K562 (cell line): ENCODE results near the gene USP11. TPM values are rescaled to one million over a fixed set of nuclear protein-coding genes. Genes with fewer than 3 reads are reported as not detected.

Experiments
- ATAC-seq: fragments of 200-7000 bp; cut with Tn5 transposase; 3 replicates; pipeline ENCODE4 v1.9.1; 2020; ENCODE audit warnings: moderate library complexity
- BruUV-seq: library from RNA; stranded (reverse); fragments of 400-500 nt; replicated peaks from 2 replicates; lab custom pipeline; 2021; lab: Mats Ljungman, UMichigan
- CTCF ChIA-PET: fragments of 300-600 bp; formaldehyde crosslinking; extraction: SDS; loops from one replicate; lab custom pipeline; 2021; ENCODE audit warnings: low intra/inter-chr PET ratio; lab: Yijun Ruan, JAX
- POLR2A ChIA-PET: fragments of 300-600, 350-650 bp; sonication (Branson Sonifier 250); formaldehyde crosslinking; extraction: SDS; loops from one replicate; lab custom pipeline; 2021; ENCODE audit warnings: antibody characterized with exemption, inconsistent platforms; lab: Yijun Ruan, JAX
- DNase-seq, 4 experiments: peaks; one replicate each; pipeline versions ENCODE4 v3.0.0 to v3.0.0-alpha.2; 2011 to 2018; ENCODE audit warnings: low spot score in 3 of 4, mixed read lengths in 3 of 4; ENCODE audit errors: extremely low read depth in 1 of 4
- FAIRE-seq: peaks from 2 replicates; lab custom pipeline; 2011; peaks lifted over from hg19 to GRCh38; lab: Jason Lieb, UNC
- H2AFZ ChIP-seq: 2 replicates; pipeline ENCODE4 v1.6.0; 2011; ENCODE audit warnings: low read depth, low read length, control low read depth, inconsistent platforms
- H3K27ac ChIP-seq: fragments of 200-600 bp; 3 replicates; pipeline ENCODE4 v1.8.0; 2011; ENCODE audit warnings: low read depth, mild to moderate bottlenecking, control low read depth, inconsistent platforms, low read length, moderate library complexity, mixed read lengths; ENCODE audit errors: extremely low read depth
- H3K27me3 ChIP-seq, 2 experiments: fragments of 300-600 bp in 1 of 2; 2 replicates in 1 of 2; 3 replicates in 1 of 2; pipeline versions ENCODE4 v1.6.0 to v1.8.0; 2011; ENCODE audit warnings: inconsistent platforms in 2 of 2, low read length in 2 of 2, mild to moderate bottlenecking in 1 of 2, mixed read lengths in 1 of 2, moderate library complexity in 1 of 2; ENCODE audit not compliant: control insufficient read depth in 2 of 2, insufficient read depth in 2 of 2
- H3K36me3 ChIP-seq: fragments of 300-600 bp; 3 replicates; pipeline ENCODE4 v1.8.0; 2011; ENCODE audit warnings: mild to moderate bottlenecking, low read length, inconsistent platforms; ENCODE audit not compliant: control insufficient read depth, insufficient read depth
- H3K4me1 ChIP-seq, 2 experiments: fragments of 200-600 bp in 1 of 2; replicated peaks in 1 of 2; 2 replicates in 1 of 2; 3 replicates in 1 of 2; pipeline versions ENCODE4 v1.5.1 to v1.8.0; 2011; ENCODE audit warnings: inconsistent platforms in 2 of 2, low read length in 2 of 2, mild to moderate bottlenecking in 1 of 2, mixed read lengths in 1 of 2, moderate library complexity in 1 of 2; ENCODE audit not compliant: control insufficient read depth in 2 of 2, insufficient read depth in 2 of 2
- H3K4me2 ChIP-seq: 2 replicates; pipeline ENCODE4 v1.6.1; 2011; ENCODE audit warnings: low read length, control low read depth, inconsistent platforms, mixed read lengths; ENCODE audit not compliant: insufficient read depth
- H3K4me3 ChIP-seq: fragments of 200-600 bp; sonication (generic), shearing (Covaris generic); 2 replicates; pipeline ENCODE4 v1.5.1; 2016; ENCODE audit warnings: control low read depth, inconsistent platforms
- H3K79me2 ChIP-seq: fragments of 200-600 bp; 3 replicates; pipeline ENCODE4 v1.8.0; 2011; ENCODE audit warnings: low read length, inconsistent platforms; ENCODE audit not compliant: control insufficient read depth, insufficient read depth
- H3K9ac ChIP-seq, 2 experiments: 2 replicates each; pipeline versions ENCODE4 v1.6.0 to v1.6.1; 2011; ENCODE audit warnings: low read depth in 2 of 2, low read length in 2 of 2, control low read depth in 1 of 2, inconsistent platforms in 1 of 2, mild to moderate bottlenecking in 1 of 2, mixed read lengths in 1 of 2; ENCODE audit not compliant: insufficient read depth in 1 of 2
- H3K9me1 ChIP-seq: one replicate; pipeline ENCODE4 v1.6.0; 2011; ENCODE audit warnings: inconsistent platforms, mild to moderate bottlenecking, low read length, moderate library complexity; ENCODE audit not compliant: control insufficient read depth, insufficient read depth
- H3K9me3 ChIP-seq: replicated peaks from 2 replicates; pipeline ENCODE4 v1.5.1; 2011; ENCODE audit warnings: low read depth, low read length, inconsistent platforms; ENCODE audit not compliant: control insufficient read depth, insufficient read depth
- H4K20me1 ChIP-seq: replicated peaks from 2 replicates; pipeline ENCODE4 v1.6.1; 2011; ENCODE audit warnings: low read length, inconsistent platforms, mixed read lengths; ENCODE audit not compliant: control insufficient read depth, insufficient read depth
- PCBP2 ChIP-seq: fragments of 200-400 bp; formaldehyde crosslinking; IDR thresholded peaks from 2 replicates; pipeline ENCODE4 v1.6.1; 2018; ENCODE audit warnings: low read length, low read depth, mild to moderate bottlenecking, moderate library complexity; ENCODE audit not compliant: poor library complexity, severe bottlenecking
- SOX6 ChIP-seq: fragments of 450-650 bp; IDR thresholded peaks from 2 replicates; pipeline ENCODE4 v1.6.1; 2014; ENCODE audit warnings: mild to moderate bottlenecking
- ZNF444 ChIP-seq: fragments of 250-450 bp; sonication (Bioruptor Pico); IDR thresholded peaks from 2 replicates; pipeline ENCODE4 v1.4.0; 2020; ENCODE audit warnings: mild to moderate bottlenecking, moderate library complexity
- WGBS: fragments of 100-300 bp; shearing (Covaris generic); methylation state at CpG from one replicate; pipeline ENCODE4 v1.1.6; 2016; ENCODE audit warnings: low coverage, mixed read lengths; ENCODE audit not compliant: insufficient coverage; ENCODE audit errors: missing lambda C conversion rate; 5-methylcytosine and 5-hydroxymethylcytosine counted together
- in situ Hi-C: fragments of 300-500 bp; cut with MboI; formaldehyde crosslinking; loops from 4 replicates; pipeline ENCODE4 v1.15.0; 2018; ENCODE audit warnings: inconsistent platforms, mixed read lengths
- intact Hi-C: fragments of 100-400 bp; cut with micrococcal nuclease; formaldehyde crosslinking; loops from 2 replicates; pipeline ENCODE4 v1.14.2; 2022
- polyA plus RNA-seq, 8 experiments: library from polyadenylated mRNA; depleted of rRNA in 4 of 8; stranded (reverse) in 5 of 8; unstranded in 3 of 8; fragments of >200 nt; fragmentation: Nextera tagmentation in 2 of 8; fragmentation: Illumina TruSeq in 1 of 8; extraction: Ambion mirVana in 2 of 8; extraction: Trizol in 1 of 8; gene quantifications; 2 replicates each; pipeline versions ENCODE4 v1.2.1 to v1.2.3, GENCODE V29; 2011 to 2014; ENCODE audit warnings: inconsistent platforms in 1 of 8, missing spikeins in 1 of 8
- total RNA-seq, 7 experiments: library from RNA; depleted of rRNA in 6 of 7; stranded (reverse); fragments of >200 nt in 6 of 7; fragmentation: Illumina TruSeq in 2 of 7; extraction: Trizol in 2 of 7; gene quantifications; 2 replicates each; pipeline versions ENCODE4 v1.2.1 to v1.2.3, GENCODE V29; 2011 to 2021; ENCODE audit warnings: low replicate concordance in 1 of 7
- TF ChIP-seq, protein P1 (sequence below), 2 experiments: fragments of 450-650 bp; IDR thresholded peaks; 2 replicates each; pipeline ENCODE4 v1.6.1; 2016; ENCODE audit warnings: mild to moderate bottlenecking in 2 of 2, borderline replicate concordance in 1 of 2, low read depth in 1 of 2, moderate library complexity in 1 of 2
- TF ChIP-seq, protein P2 (sequence below): conservative IDR thresholded peaks from 2 replicates; pipeline ENCODE4 v1.6.1; 2011; ENCODE audit warnings: low read depth, mild to moderate bottlenecking, low read length; ENCODE audit not compliant: control insufficient read depth
- TF ChIP-seq, protein P3 (sequence below): fragments of 200-800 bp; sonication (Bioruptor generic); IDR thresholded peaks from 2 replicates; pipeline ENCODE4 v1.6.1; 2016; ENCODE audit warnings: missing genetic modification characterization, missing compliant biosample characterization

The USP11 gene
- total and polyA plus RNA-seq, 9 of the 15 experiments (the other 6 are each of a cell fraction or from before 2014, with no cell fraction given), result 2.5 to 29.0 (median 11.7) TPM

DNA sequence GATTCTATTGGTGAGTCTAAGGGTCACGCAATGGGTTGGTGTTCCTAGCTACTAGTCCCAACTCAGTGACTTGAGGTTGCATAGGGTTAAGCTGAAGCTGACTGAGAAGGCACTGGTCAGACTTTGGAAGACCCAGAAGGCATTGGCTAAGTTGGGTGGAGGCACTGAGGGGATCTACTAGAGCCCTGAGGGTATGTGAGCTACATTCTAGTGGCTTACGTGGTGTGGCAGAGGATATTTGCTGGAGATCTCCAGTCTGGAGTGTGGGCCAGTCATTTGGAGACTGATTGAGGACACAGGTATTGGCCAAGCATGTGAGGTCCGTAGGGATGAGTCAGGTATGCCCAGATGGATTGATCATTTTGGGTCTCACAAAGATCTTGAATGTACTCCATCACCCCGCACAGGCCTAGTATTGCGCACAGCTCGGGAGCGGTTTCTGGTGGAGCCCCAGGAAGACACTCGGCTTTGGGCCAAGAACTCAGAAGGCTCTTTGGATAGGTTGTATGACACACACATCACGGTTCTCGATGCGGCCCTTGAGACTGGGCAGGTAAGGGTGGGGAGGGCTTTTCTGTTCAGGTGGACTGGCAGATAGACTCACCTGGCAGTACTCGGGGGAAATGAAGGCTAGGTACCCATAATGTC, 7.2 kb downstream of the USP11 start:
- Histone ChIP-seq H3K4me3 (no peak overlapping the region), H3K4me2 (no peak overlapping the region), H2AFZ (no peak overlapping the region), H4K20me1 (no peaks in the 10 kb centered on the region), H3K9me3 (no peaks in the 10 kb centered on the region), H3K27ac (no peak overlapping the region), H3K4me1 (no peaks in the 10 kb centered on the region), H3K79me2 (peaks cover 14% of the 10 kb centered on the region), H3K9me1 (no peaks in the 10 kb centered on the region), H3K36me3 (no peaks in the 10 kb centered on the region; the same call in 2 of the 3 replicates), H3K9ac (no peak overlapping the region), H3K27me3 (no peaks in the 10 kb centered on the region; a peak in 1 of 5 replicates)
- intact Hi-C loops, result no loop called here
- FAIRE-seq (no peak), ATAC-seq (no peak), DNase-seq (no peak)
- in situ Hi-C loops, result no loop called here
- 46% methylated on average over 6 of the region's 12 CpGs for WGBS
- POLR2A ChIA-PET, result no interaction called here
- BruUV-seq, result no TSS peak
- CTCF ChIA-PET, result no interaction called here
- TF ChIP-seq, protein P1, sequence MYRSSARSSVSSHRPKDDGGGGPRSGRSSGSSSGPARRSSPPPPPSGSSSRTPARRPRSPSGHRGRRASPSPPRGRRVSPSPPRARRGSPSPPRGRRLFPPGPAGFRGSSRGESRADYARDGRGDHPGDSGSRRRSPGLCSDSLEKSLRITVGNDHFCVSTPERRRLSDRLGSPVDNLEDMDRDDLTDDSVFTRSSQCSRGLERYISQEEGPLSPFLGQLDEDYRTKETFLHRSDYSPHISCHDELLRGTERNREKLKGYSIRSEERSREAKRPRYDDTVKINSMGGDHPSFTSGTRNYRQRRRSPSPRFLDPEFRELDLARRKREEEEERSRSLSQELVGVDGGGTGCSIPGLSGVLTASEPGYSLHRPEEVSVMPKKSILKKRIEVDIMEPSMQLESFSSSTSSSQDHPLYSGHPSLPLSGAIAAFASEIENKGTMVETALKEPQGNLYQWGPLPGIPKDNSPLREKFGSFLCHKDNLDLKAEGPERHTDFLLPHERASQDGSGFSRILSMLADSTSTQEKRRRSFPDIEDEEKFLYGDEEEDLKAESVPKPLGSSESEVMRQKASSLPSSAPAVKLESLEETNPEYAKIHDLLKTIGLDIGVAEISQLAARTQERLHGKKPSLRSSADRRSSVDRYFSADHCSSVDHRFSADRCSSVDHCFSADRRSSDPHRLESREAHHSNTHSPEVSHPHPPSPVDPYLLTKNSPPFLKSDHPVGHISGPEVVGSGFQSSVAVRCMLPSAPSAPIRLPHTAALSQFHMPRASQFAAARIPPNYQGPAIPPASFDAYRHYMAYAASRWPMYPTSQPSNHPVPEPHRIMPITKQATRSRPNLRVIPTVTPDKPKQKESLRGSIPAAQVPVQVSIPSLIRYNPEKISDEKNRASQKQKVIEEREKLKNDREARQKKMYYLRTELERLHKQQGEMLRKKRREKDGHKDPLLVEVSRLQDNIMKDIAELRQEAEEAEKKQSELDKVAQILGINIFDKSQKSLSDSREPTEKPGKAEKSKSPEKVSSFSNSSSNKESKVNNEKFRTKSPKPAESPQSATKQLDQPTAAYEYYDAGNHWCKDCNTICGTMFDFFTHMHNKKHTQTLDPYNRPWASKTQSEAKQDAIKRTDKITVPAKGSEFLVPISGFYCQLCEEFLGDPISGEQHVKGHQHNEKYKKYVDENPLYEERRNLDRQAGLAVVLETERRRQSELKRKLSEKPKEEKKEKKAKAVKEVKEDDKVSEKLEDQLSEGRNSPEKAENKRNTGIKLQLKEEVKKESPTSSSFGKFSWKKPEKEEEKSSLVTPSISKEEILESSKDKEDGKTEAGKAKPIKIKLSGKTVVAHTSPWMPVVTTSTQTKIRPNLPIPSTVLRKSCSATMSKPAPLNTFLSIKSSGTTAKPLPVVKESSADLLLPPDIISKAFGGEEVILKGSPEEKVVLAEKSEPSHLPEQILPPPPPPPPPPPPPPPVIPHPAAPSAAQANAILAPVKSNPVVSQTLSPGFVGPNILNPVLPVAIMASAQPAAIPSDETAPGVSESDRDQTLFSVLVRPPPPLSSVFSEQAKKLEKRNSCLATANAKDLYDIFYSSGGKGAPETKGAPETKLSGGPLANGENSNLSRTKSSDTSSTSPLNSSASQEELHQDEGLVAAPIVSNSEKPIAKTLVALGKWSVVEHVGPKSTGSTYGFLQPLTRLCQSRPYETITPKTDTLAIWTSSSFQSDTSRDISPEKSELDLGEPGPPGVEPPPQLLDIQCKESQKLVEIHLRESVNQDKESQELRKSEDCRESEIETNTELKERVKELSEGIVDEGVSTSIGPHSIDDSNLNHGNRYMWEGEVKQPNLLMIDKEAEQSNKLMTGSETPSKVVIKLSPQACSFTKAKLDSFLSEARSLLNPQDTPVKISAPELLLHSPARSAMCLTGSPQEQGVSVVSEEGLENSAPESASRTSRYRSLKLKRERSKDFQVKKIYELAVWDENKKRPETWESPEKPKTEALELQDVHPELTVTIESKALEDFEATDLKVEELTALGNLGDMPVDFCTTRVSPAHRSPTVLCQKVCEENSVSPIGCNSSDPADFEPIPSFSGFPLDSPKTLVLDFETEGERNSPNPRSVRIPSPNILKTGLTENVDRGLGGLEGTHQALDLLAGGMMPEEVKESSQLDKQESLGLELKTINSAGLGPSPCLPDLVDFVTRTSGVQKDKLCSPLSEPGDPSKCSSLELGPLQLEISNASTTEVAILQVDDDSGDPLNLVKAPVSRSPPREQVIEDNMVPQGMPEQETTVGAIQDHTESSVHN (IDR thresholded peaks at IDR 0.05; ENCODE audit: borderline replicate concordance in 1 of 2, low read depth in 1 of 2), result no peak
- no peak for TF ChIP-seq SOX6
- no peak for TF ChIP-seq ZNF444 (CRISPR knock-in tag)
- TF ChIP-seq, protein P2, sequence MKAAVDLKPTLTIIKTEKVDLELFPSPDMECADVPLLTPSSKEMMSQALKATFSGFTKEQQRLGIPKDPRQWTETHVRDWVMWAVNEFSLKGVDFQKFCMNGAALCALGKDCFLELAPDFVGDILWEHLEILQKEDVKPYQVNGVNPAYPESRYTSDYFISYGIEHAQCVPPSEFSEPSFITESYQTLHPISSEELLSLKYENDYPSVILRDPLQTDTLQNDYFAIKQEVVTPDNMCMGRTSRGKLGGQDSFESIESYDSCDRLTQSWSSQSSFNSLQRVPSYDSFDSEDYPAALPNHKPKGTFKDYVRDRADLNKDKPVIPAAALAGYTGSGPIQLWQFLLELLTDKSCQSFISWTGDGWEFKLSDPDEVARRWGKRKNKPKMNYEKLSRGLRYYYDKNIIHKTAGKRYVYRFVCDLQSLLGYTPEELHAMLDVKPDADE, result no peak
- TF ChIP-seq PCBP2, result no peak
- TF ChIP-seq, protein P3, sequence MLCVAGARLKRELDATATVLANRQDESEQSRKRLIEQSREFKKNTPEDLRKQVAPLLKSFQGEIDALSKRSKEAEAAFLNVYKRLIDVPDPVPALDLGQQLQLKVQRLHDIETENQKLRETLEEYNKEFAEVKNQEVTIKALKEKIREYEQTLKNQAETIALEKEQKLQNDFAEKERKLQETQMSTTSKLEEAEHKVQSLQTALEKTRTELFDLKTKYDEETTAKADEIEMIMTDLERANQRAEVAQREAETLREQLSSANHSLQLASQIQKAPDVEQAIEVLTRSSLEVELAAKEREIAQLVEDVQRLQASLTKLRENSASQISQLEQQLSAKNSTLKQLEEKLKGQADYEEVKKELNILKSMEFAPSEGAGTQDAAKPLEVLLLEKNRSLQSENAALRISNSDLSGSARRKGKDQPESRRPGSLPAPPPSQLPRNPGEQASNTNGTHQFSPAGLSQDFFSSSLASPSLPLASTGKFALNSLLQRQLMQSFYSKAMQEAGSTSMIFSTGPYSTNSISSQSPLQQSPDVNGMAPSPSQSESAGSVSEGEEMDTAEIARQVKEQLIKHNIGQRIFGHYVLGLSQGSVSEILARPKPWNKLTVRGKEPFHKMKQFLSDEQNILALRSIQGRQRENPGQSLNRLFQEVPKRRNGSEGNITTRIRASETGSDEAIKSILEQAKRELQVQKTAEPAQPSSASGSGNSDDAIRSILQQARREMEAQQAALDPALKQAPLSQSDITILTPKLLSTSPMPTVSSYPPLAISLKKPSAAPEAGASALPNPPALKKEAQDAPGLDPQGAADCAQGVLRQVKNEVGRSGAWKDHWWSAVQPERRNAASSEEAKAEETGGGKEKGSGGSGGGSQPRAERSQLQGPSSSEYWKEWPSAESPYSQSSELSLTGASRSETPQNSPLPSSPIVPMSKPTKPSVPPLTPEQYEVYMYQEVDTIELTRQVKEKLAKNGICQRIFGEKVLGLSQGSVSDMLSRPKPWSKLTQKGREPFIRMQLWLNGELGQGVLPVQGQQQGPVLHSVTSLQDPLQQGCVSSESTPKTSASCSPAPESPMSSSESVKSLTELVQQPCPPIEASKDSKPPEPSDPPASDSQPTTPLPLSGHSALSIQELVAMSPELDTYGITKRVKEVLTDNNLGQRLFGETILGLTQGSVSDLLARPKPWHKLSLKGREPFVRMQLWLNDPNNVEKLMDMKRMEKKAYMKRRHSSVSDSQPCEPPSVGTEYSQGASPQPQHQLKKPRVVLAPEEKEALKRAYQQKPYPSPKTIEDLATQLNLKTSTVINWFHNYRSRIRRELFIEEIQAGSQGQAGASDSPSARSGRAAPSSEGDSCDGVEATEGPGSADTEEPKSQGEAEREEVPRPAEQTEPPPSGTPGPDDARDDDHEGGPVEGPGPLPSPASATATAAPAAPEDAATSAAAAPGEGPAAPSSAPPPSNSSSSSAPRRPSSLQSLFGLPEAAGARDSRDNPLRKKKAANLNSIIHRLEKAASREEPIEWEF (CRISPR knock-in tag), result no peak
